ENCODE data around the gene ACAP2.

DNA sequence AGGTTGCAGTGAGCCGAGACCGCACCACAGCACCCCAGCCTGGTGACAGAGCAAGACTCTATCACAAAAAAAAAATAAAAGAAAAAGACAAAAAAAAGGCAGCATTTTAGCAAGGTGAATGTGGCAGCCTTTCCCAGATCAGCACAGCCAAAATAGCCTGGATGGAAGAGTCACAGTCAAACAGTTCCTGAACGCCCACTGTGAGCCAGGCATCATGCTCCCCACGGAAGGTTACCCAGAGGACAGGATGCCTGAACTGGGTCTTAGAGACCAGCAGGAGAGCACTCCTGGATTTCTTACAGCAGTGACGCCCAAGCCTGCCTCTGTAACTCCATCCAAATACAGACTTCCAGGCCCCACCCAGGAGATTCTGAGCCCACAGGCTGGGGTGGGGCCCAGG is 176.4 kb downstream of the ACAP2 start:
- TF ChIP-seq, protein P1, sequence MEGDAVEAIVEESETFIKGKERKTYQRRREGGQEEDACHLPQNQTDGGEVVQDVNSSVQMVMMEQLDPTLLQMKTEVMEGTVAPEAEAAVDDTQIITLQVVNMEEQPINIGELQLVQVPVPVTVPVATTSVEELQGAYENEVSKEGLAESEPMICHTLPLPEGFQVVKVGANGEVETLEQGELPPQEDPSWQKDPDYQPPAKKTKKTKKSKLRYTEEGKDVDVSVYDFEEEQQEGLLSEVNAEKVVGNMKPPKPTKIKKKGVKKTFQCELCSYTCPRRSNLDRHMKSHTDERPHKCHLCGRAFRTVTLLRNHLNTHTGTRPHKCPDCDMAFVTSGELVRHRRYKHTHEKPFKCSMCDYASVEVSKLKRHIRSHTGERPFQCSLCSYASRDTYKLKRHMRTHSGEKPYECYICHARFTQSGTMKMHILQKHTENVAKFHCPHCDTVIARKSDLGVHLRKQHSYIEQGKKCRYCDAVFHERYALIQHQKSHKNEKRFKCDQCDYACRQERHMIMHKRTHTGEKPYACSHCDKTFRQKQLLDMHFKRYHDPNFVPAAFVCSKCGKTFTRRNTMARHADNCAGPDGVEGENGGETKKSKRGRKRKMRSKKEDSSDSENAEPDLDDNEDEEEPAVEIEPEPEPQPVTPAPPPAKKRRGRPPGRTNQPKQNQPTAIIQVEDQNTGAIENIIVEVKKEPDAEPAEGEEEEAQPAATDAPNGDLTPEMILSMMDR (IDR thresholded peaks at IDR 0.05), result no peak
- TF ChIP-seq POLR2A (IDR thresholded peaks at IDR 0.05) (no peak), EP300 (IDR thresholded peaks at IDR 0.05) (no peak)

Measured in tibial nerve (tissue), 4 donors.